ENCODE results near the gene F10. TPM values are rescaled to one million over a fixed set of nuclear protein-coding genes. Genes with fewer than 3 reads are reported as not detected.
A peak's percentile ranks its signal among the peaks of the same experiment; 100 is the strongest.

Gene F10
- total and polyA plus RNA-seq, 2 of the 13 experiments (the other 11 are each of a cell fraction or from before 2014, with no cell fraction given) = 58.4 to 237 TPM

DNA sequence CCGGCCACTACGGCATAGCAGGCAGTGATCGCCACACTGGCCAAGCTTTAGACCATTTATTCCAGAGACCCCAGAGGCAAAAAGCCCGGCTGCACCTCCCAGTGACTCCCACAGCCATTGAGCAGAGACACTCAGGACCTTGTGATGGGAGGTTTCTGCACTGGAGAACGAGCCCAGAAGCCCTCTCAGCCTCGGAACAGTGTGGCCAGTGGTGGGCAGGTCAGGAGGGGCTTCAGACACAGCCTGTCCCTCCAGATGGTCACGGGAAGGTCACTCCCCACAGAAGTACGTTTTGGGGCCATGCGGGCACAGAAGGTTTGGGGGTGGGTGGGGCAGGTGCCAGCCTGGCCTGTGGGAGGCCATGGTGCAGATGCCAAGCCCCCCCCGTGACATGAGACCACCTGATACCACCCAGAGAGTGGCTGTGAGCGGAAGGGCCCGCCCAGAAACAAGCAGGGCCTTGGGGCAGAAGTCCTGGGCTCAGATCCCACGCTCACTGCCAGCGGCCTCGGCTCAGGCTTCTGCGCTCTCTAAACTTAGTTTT is 599 bp upstream of the F10 start (continued):
- TF ChIP-seq ZNF253 (CRISPR knock-in tag; IDR thresholded peaks at IDR 0.05; ENCODE audit: borderline replicate concordance) (no peak), ERF (CRISPR knock-in tag; IDR thresholded peaks at IDR 0.05) (no peak), TSC22D2 (CRISPR knock-in tag; IDR thresholded peaks at IDR 0.05; ENCODE audit: borderline replicate concordance) (no peak), ETV5 (CRISPR knock-in tag; IDR thresholded peaks at IDR 0.05; ENCODE audit: borderline replicate concordance) (no peak), MED8 (CRISPR knock-in tag; IDR thresholded peaks at IDR 0.05; ENCODE audit: insufficient replicate concordance) (no peak), ZNF235 (CRISPR knock-in tag; IDR thresholded peaks at IDR 0.05; ENCODE audit: borderline replicate concordance) (0 out of 2 replicates have a peak, but pooled peaks have one; percentile 6), NFE2 (CRISPR knock-in tag; IDR thresholded peaks at IDR 0.05) (no peak), GATAD2A (CRISPR knock-in tag; IDR thresholded peaks at IDR 0.05) (no peak), ZFP36L1 (CRISPR knock-in tag; IDR thresholded peaks at IDR 0.05) (0 out of 2 replicates have a peak, but pooled peaks have one; percentile 1)
- TF ChIP-seq, protein P1, sequence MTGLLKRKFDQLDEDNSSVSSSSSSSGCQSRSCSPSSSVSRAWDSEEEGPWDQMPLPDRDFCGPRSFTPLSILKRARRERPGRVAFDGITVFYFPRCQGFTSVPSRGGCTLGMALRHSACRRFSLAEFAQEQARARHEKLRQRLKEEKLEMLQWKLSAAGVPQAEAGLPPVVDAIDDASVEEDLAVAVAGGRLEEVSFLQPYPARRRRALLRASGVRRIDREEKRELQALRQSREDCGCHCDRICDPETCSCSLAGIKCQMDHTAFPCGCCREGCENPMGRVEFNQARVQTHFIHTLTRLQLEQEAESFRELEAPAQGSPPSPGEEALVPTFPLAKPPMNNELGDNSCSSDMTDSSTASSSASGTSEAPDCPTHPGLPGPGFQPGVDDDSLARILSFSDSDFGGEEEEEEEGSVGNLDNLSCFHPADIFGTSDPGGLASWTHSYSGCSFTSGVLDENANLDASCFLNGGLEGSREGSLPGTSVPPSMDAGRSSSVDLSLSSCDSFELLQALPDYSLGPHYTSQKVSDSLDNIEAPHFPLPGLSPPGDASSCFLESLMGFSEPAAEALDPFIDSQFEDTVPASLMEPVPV (CRISPR knock-in tag; IDR thresholded peaks at IDR 0.05) = no peak
- TF ChIP-seq, protein P2, sequence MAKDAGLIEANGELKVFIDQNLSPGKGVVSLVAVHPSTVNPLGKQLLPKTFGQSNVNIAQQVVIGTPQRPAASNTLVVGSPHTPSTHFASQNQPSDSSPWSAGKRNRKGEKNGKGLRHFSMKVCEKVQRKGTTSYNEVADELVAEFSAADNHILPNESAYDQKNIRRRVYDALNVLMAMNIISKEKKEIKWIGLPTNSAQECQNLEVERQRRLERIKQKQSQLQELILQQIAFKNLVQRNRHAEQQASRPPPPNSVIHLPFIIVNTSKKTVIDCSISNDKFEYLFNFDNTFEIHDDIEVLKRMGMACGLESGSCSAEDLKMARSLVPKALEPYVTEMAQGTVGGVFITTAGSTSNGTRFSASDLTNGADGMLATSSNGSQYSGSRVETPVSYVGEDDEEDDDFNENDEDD (CRISPR knock-in tag; IDR thresholded peaks at IDR 0.05; ENCODE audit: borderline replicate concordance) = no peak
- TF ChIP-seq, protein P3, sequence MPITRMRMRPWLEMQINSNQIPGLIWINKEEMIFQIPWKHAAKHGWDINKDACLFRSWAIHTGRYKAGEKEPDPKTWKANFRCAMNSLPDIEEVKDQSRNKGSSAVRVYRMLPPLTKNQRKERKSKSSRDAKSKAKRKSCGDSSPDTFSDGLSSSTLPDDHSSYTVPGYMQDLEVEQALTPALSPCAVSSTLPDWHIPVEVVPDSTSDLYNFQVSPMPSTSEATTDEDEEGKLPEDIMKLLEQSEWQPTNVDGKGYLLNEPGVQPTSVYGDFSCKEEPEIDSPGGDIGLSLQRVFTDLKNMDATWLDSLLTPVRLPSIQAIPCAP (CRISPR knock-in tag; IDR thresholded peaks at IDR 0.05; ENCODE audit: low read depth) = no peak
- TF ChIP-seq, protein P4, sequence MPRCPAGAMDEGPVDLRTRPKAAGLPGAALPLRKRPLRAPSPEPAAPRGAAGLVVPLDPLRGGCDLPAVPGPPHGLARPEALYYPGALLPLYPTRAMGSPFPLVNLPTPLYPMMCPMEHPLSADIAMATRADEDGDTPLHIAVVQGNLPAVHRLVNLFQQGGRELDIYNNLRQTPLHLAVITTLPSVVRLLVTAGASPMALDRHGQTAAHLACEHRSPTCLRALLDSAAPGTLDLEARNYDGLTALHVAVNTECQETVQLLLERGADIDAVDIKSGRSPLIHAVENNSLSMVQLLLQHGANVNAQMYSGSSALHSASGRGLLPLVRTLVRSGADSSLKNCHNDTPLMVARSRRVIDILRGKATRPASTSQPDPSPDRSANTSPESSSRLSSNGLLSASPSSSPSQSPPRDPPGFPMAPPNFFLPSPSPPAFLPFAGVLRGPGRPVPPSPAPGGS (CRISPR knock-in tag; IDR thresholded peaks at IDR 0.05) = 0 out of 2 replicates have a peak, but pooled peaks have one; percentile 41
- TF ChIP-seq, protein P5, sequence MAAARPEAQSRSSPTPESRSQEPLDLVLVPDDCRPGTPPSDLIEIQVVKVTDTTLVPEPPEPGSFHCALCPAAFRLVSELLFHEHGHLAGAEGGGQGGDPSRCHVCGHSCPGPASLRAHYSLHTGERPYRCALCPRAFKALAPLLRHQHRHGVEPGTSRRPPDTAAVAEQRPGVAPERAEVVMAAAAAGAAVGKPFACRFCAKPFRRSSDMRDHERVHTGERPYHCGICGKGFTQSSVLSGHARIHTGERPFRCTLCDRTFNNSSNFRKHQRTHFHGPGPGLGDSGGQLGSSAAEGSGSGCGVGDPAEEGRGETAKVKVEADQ (CRISPR knock-in tag; IDR thresholded peaks at IDR 0.05; ENCODE audit: borderline replicate concordance) = no peak
